ENCODE data around the gene PPBP.

GRCh38 chr4:74009307-74009706 lies 21.3 kb upstream of the PPBP start:
- TF ChIP-seq POLR2AphosphoS5 (IDR thresholded peaks at IDR 0.05; ENCODE audit: insufficient read depth in 1 of 2, low read depth in 1 of 2) (no peak), POLR2A (IDR thresholded peaks at IDR 0.05) (no peak)
